ENCODE results near the gene TDRD10. TPM values are rescaled to one million over a fixed set of nuclear protein-coding genes. Genes with fewer than 3 reads are reported as not detected.

TDRD10 gene
- total RNA-seq, 1 experiment from 2014 or later = 0.38 TPM

GRCh38 chr1:154548028-154548427 lies 46.0 kb downstream of the TDRD10 start:
- H3K27me3 ChIP-seq (ENCODE audit: control insufficient read depth, insufficient read depth, low read length) = no peaks in the 10 kb centered on the region
- peaks cover 33% of the 10 kb centered on the region for H3K36me3 ChIP-seq (replicated peaks; ENCODE audit: control insufficient read depth, insufficient read depth, low read length)
- H3K4me3 ChIP-seq (ENCODE audit: insufficient read depth, low read depth, low read length) = no peak overlapping the region
- DNase-seq = no peak

GRCh38 chr1:154549202-154549770 lies 47.3 kb downstream of the TDRD10 start:
- no peak for DNase-seq
- Histone ChIP-seq H3K36me3 (replicated peaks; ENCODE audit: control insufficient read depth, insufficient read depth, low read length) (peaks cover 45% of the 10 kb centered on the region), H3K27me3 (ENCODE audit: control insufficient read depth, insufficient read depth, low read length) (no peaks in the 10 kb centered on the region), H3K4me3 (ENCODE audit: insufficient read depth, low read depth, low read length) (no peak overlapping the region)

GRCh38 chr1:154550070-154550469 lies 48.1 kb downstream of the TDRD10 start:
- Histone ChIP-seq H3K4me3 (ENCODE audit: insufficient read depth, low read depth, low read length) (no peak overlapping the region), H3K27me3 (ENCODE audit: control insufficient read depth, insufficient read depth, low read length) (no peaks in the 10 kb centered on the region), H3K36me3 (replicated peaks; ENCODE audit: control insufficient read depth, insufficient read depth, low read length) (peaks cover 53% of the 10 kb centered on the region)
- DNase-seq = no peak

GRCh38 chr1:154550657-154551056 lies 48.6 kb downstream of the TDRD10 start:
- Histone ChIP-seq H3K4me3 (ENCODE audit: insufficient read depth, low read depth, low read length) (no peak overlapping the region), H3K27me3 (ENCODE audit: control insufficient read depth, insufficient read depth, low read length) (no peaks in the 10 kb centered on the region), H3K36me3 (replicated peaks; ENCODE audit: control insufficient read depth, insufficient read depth, low read length) (peaks cover 59% of the 10 kb centered on the region)
- no peak for DNase-seq

GRCh38 chr1:154551474-154551873 lies 49.5 kb downstream of the TDRD10 start:
- no peak for DNase-seq
- Histone ChIP-seq H3K4me3 (ENCODE audit: insufficient read depth, low read depth, low read length) (no peak overlapping the region), H3K36me3 (replicated peaks; ENCODE audit: control insufficient read depth, insufficient read depth, low read length) (peaks cover 61% of the 10 kb centered on the region), H3K27me3 (ENCODE audit: control insufficient read depth, insufficient read depth, low read length) (no peaks in the 10 kb centered on the region)

GRCh38 chr1:154552036-154552435 lies 50.0 kb downstream of the TDRD10 start:
- Histone ChIP-seq H3K4me3 (ENCODE audit: insufficient read depth, low read depth, low read length) (no peak overlapping the region), H3K36me3 (replicated peaks; ENCODE audit: control insufficient read depth, insufficient read depth, low read length) (peaks cover 61% of the 10 kb centered on the region), H3K27me3 (ENCODE audit: control insufficient read depth, insufficient read depth, low read length) (no peaks in the 10 kb centered on the region)
- no peak for DNase-seq

- H3K36me3 ChIP-seq (replicated peaks; ENCODE audit: control insufficient read depth, insufficient read depth, low read length) = peaks cover 61% of the 10 kb centered on the region
Observed at GRCh38 chr1:154553056-154554030, 51.3 kb downstream of the TDRD10 start.

GRCh38 chr1:154556422-154556821 lies 54.4 kb downstream of the TDRD10 start:
- Histone ChIP-seq H3K27me3 (ENCODE audit: control insufficient read depth, insufficient read depth, low read length) (no peaks in the 10 kb centered on the region), H3K36me3 (replicated peaks; ENCODE audit: control insufficient read depth, insufficient read depth, low read length) (peaks cover 45% of the 10 kb centered on the region), H3K4me3 (ENCODE audit: insufficient read depth, low read depth, low read length) (no peak overlapping the region)
- peak; percentile 60 for DNase-seq

More at GRCh38 chr1:154553056-154554030, 51.3 kb downstream of the TDRD10 start:
- no peak overlapping the region for H3K4me3 ChIP-seq (ENCODE audit: insufficient read depth, low read depth, low read length)
- no peak for DNase-seq
- no peaks in the 10 kb centered on the region for H3K27me3 ChIP-seq (ENCODE audit: control insufficient read depth, insufficient read depth, low read length)

- peak overlapping the region; percentile 88 for H3K4me3 ChIP-seq (ENCODE audit: insufficient read depth, low read depth, low read length)
- peaks cover 35% of the 10 kb centered on the region for H3K36me3 ChIP-seq (replicated peaks; ENCODE audit: control insufficient read depth, insufficient read depth, low read length)
- DNase-seq = no peak
- no peaks in the 10 kb centered on the region for H3K27me3 ChIP-seq (ENCODE audit: control insufficient read depth, insufficient read depth, low read length)
Observed at GRCh38 chr1:154557248-154557938, 55.4 kb downstream of the TDRD10 start.

- Histone ChIP-seq H3K4me3 (ENCODE audit: insufficient read depth, low read depth, low read length) (peak within 1 kb of the TSS; percentile 88), H3K36me3 (replicated peaks; ENCODE audit: control insufficient read depth, insufficient read depth, low read length) (peaks cover 28% of the 10 kb centered on the region), H3K27me3 (ENCODE audit: control insufficient read depth, insufficient read depth, low read length) (no peaks in the 10 kb centered on the region)
- no peak for DNase-seq
Observed at GRCh38 chr1:154557939-154558719, 56.1 kb downstream of the TDRD10 start, which contains the start of gene UBE2Q1. Gene UBE2Q1 (minus strand): TSS chr1:154558662. CDS start chr1:154558553, 109 bp downstream.

GRCh38 chr1:154558720-154559465 lies 56.9 kb downstream of the TDRD10 start:
- peak overlapping the region; percentile 88 for H3K4me3 ChIP-seq (ENCODE audit: insufficient read depth, low read depth, low read length)
- no peaks in the 10 kb centered on the region for H3K27me3 ChIP-seq (ENCODE audit: control insufficient read depth, insufficient read depth, low read length)
- H3K36me3 ChIP-seq (replicated peaks; ENCODE audit: control insufficient read depth, insufficient read depth, low read length) = peaks cover 20% of the 10 kb centered on the region
- DNase-seq = peak; percentile 98

GRCh38 chr1:154559466-154560044 lies 57.5 kb downstream of the TDRD10 start:
- peak; percentile 87 for DNase-seq
- peak overlapping the region; percentile 88 for H3K4me3 ChIP-seq (ENCODE audit: insufficient read depth, low read depth, low read length)
- no peaks in the 10 kb centered on the region; the same call in 1 of the 2 replicates for H3K27me3 ChIP-seq (ENCODE audit: control insufficient read depth, insufficient read depth, low read length)
- H3K36me3 ChIP-seq (replicated peaks; ENCODE audit: control insufficient read depth, insufficient read depth, low read length) = peaks cover 13% of the 10 kb centered on the region

- no peak for DNase-seq
- Histone ChIP-seq H3K27me3 (ENCODE audit: control insufficient read depth, insufficient read depth, low read length) (peaks cover 7% of the 10 kb centered on the region; the same call in 1 of the 2 replicates), H3K36me3 (replicated peaks; ENCODE audit: control insufficient read depth, insufficient read depth, low read length) (no peaks in the 10 kb centered on the region), H3K4me3 (ENCODE audit: insufficient read depth, low read depth, low read length) (no peak overlapping the region)
Observed at GRCh38 chr1:154565876-154566275, 63.9 kb downstream of the TDRD10 start.

Measured in H7 (cell line).